CD4-positive, alpha-beta T cell (primary cell): ENCODE results near the gene NOTO. TPM values are rescaled to one million over a fixed set of nuclear protein-coding genes. Genes with fewer than 3 reads are reported as not detected.

Experiments used
- ATAC-seq: fragments of 200-7000 bp; cut with Tn5 transposase; one replicate; pipeline ENCODE4 v1.10.0; 2022; ENCODE audit warnings: mild to moderate bottlenecking; ENCODE audit not compliant: poor library complexity
- CTCF ChIA-PET: fragments of 350-600 bp; sonication (Branson Sonifier 250); formaldehyde crosslinking; loops from one replicate; lab custom pipeline; 2021; ENCODE audit warnings: antibody characterized with exemption, inconsistent platforms; lab: Charles Lee
- POLR2A ChIA-PET: fragments of 350-600 bp; sonication (Branson Sonifier 250); formaldehyde crosslinking; loops from one replicate; lab custom pipeline; 2021; ENCODE audit warnings: antibody characterized with exemption, inconsistent platforms; lab: Charles Lee
- DNase-seq, 14 experiments: peaks; one replicate each; pipeline ENCODE4 v3.0.0-alpha.2; 2013 to 2020; ENCODE audit warnings: mixed read lengths in 2 of 14
- H3K27ac ChIP-seq, 2 donors: one replicate each; pipeline versions ENCODE4 v1.5.1 to v1.7.0; 2013; ENCODE audit warnings: low read length in 2 of 2, low read depth in 1 of 2, mild to moderate bottlenecking in 1 of 2
- H3K27me3 ChIP-seq, 2 experiments: 1 replicate in 1 of 2; 2 replicates in 1 of 2; pipeline versions ENCODE4 v1.6.1 to v1.7.0; 2013; ENCODE audit warnings: low read length in 2 of 2, control low read depth in 1 of 2, mild to moderate bottlenecking in 1 of 2, moderate library complexity in 1 of 2; ENCODE audit not compliant: insufficient read depth in 2 of 2, control insufficient read depth in 1 of 2
- H3K36me3 ChIP-seq: one replicate; pipeline ENCODE4 v1.6.1; 2013; ENCODE audit warnings: low read length, control low read depth; ENCODE audit not compliant: insufficient read depth
- H3K4me1 ChIP-seq: one replicate; pipeline ENCODE4 v1.6.1; 2013; ENCODE audit warnings: low read length, control low read depth; ENCODE audit not compliant: insufficient read depth
- H3K4me3 ChIP-seq: one replicate; pipeline ENCODE4 v1.5.1; 2013; ENCODE audit warnings: mild to moderate bottlenecking, low read length, moderate library complexity
- H3K9me3 ChIP-seq, 2 experiments: 1 replicate in 1 of 2; 2 replicates in 1 of 2; pipeline versions ENCODE4 v1.6.1 to v1.7.0; 2013; ENCODE audit warnings: low read length in 2 of 2, mild to moderate bottlenecking in 2 of 2, control low read depth in 1 of 2, moderate library complexity in 1 of 2; ENCODE audit not compliant: control insufficient read depth in 1 of 2, insufficient read depth in 1 of 2
- H3K27ac Mint-ChIP-seq: one replicate; pipeline ENCODE4 v1.8.0; 2020; ENCODE audit warnings: mixed read lengths
- H3K27me3 Mint-ChIP-seq: one replicate; pipeline ENCODE4 v1.8.0; 2021; ENCODE audit warnings: mixed read lengths
- H3K36me3 Mint-ChIP-seq: one replicate; pipeline ENCODE4 v1.8.0; 2021; ENCODE audit warnings: low read depth, mixed read lengths
- H3K4me1 Mint-ChIP-seq: one replicate; pipeline ENCODE4 v1.8.0; 2021; ENCODE audit warnings: low read depth, mixed read lengths
- H3K4me3 Mint-ChIP-seq: one replicate; pipeline ENCODE4 v1.8.0; 2020; ENCODE audit warnings: mild to moderate bottlenecking, mixed read lengths
- H3K9me3 Mint-ChIP-seq: one replicate; pipeline ENCODE4 v1.8.0; 2020; ENCODE audit warnings: mixed read lengths
- intact Hi-C, 2 experiments: fragments of 100-400 bp; cut with DNase I in 1 of 2; cut with micrococcal nuclease in 1 of 2; formaldehyde crosslinking; loops; one replicate each; pipeline versions ENCODE4 v1.15.1 to v1.9.0; 2023 to 2025; cut with DNase I, micrococcal nuclease
- total RNA-seq, 174 experiments: library from RNA in 2 of 174; stranded (reverse) in 2 of 174; gene quantifications; one replicate each; pipeline ENCODE4 v1.2.3 and lab custom pipeline; 2021 to 2026
- TF ChIP-seq, protein P1 (sequence below): fragments of 200-600 bp; IDR thresholded peaks from one replicate; pipeline ENCODE4 v1.8.0; 2022; ENCODE audit warnings: antibody characterized with exemption, mild to moderate bottlenecking

Gene NOTO
- total RNA-seq, 2 experiments from 2014 or later: not detected

DNA sequence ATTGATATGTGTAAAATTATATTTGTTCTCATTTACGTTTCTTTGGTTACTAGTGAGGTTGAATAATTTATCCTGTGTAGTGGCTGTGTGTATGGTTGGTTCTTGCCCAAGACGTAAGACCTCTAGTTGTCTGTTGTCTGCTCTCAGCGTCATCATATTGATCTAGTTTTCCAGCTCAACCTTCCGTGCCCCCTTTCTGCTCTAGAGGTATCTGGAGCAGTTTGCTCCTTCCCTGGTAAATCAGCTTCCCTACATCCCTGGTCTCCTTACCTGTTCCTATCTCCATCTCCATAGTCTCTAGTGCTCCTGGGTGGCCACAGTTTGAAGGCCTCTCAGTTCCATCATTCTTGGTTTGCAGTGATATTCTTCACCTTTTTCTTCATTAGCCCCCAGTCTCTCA is 12.9 kb downstream of the NOTO start:
- H3K27ac ChIP-seq: no peak overlapping the region
- ChIA-PET CTCF (interaction anchor here (0.6 to 4.3 kb wide), 3 partner anchors 19 to 197 kb away, joined by 3 to 52 read pairs (median 3); partner anchors contain the start of gene CCT7), POLR2A (interaction anchor here (1.1 to 2.2 kb wide), 2 partner anchors 18 to 171 kb away, joined by 4 to 18 read pairs; partner anchors contain the start of genes ALMS1, CCT7 and PRADC1)
- peaks cover under 1% of the 10 kb centered on the region for H3K27me3 Mint-ChIP-seq
- H3K4me3 Mint-ChIP-seq: peak overlapping the region; percentile 90
- DNase-seq (no peak), ATAC-seq (no peak)
- peaks cover 32% of the 10 kb centered on the region for H3K4me1 ChIP-seq
- H3K4me3 ChIP-seq: no peak overlapping the region
- no peaks in the 10 kb centered on the region for H3K9me3 ChIP-seq
- TF ChIP-seq, protein P1, sequence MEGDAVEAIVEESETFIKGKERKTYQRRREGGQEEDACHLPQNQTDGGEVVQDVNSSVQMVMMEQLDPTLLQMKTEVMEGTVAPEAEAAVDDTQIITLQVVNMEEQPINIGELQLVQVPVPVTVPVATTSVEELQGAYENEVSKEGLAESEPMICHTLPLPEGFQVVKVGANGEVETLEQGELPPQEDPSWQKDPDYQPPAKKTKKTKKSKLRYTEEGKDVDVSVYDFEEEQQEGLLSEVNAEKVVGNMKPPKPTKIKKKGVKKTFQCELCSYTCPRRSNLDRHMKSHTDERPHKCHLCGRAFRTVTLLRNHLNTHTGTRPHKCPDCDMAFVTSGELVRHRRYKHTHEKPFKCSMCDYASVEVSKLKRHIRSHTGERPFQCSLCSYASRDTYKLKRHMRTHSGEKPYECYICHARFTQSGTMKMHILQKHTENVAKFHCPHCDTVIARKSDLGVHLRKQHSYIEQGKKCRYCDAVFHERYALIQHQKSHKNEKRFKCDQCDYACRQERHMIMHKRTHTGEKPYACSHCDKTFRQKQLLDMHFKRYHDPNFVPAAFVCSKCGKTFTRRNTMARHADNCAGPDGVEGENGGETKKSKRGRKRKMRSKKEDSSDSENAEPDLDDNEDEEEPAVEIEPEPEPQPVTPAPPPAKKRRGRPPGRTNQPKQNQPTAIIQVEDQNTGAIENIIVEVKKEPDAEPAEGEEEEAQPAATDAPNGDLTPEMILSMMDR: no peak
- H3K36me3 Mint-ChIP-seq: peaks cover 23% of the 10 kb centered on the region
- H3K27me3 ChIP-seq: no peaks in the 10 kb centered on the region
- peaks cover 37% of the 10 kb centered on the region for H3K4me1 Mint-ChIP-seq
- intact Hi-C loops: loop anchor here in 1 of 2 experiments (2.0 to 10.0 kb wide), 2 partner anchors 144 to 1440 kb away; partner anchors contain the start of genes SEMA4F and SFXN5
- peaks cover 16% of the 10 kb centered on the region for H3K36me3 ChIP-seq
- no peaks in the 10 kb centered on the region for H3K9me3 Mint-ChIP-seq
- peak overlapping the region; percentile 81 for H3K27ac Mint-ChIP-seq

DNA sequence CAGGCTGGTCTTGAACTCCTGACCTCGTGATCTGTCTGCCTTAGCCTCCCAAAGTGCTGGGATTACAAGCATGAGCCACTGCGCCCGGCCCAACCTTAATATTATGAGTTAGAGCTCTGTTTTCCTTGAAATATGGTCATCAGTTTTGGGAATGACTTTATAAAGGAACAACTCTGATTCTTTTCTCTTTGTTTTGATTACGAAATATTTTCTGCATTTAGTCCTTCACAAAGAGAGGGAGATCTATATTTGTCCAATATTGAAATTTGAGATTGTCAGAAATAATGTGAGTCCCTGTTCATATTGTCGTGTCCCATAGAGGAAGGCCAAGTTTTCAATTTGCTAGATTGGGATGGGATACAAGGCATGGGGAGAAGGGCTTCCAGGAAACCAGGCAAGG is 14.8 kb downstream of the NOTO start:
- H3K36me3 ChIP-seq: peaks cover 35% of the 10 kb centered on the region
- ATAC-seq: no peak
- Mint-ChIP-seq H3K27me3 (no peaks in the 10 kb centered on the region), H3K4me3 (no peak overlapping the region), H3K27ac (no peak overlapping the region), H3K9me3 (no peaks in the 10 kb centered on the region), H3K4me1 (peaks cover 37% of the 10 kb centered on the region), H3K36me3 (peaks cover 42% of the 10 kb centered on the region)
- intact Hi-C loops: loop anchor here in 1 of 2 experiments (1.0 to 10.0 kb wide), 2 partner anchors 13 to 1438 kb away; partner anchors contain the start of gene SEMA4F
- H3K27ac ChIP-seq: no peak overlapping the region
- CTCF ChIA-PET: interaction anchor here (1.8 kb wide), 1 partner anchor 40 kb away, joined by 6 read pairs; no protein-coding TSS in a partner anchor
- peaks cover 30% of the 10 kb centered on the region for H3K4me1 ChIP-seq
- POLR2A ChIA-PET: no interaction called here
- TF ChIP-seq, protein P1: no peak
- no peaks in the 10 kb centered on the region for H3K9me3 ChIP-seq
- no peak for DNase-seq
- no peak overlapping the region for H3K4me3 ChIP-seq
- H3K27me3 ChIP-seq: no peaks in the 10 kb centered on the region

DNA sequence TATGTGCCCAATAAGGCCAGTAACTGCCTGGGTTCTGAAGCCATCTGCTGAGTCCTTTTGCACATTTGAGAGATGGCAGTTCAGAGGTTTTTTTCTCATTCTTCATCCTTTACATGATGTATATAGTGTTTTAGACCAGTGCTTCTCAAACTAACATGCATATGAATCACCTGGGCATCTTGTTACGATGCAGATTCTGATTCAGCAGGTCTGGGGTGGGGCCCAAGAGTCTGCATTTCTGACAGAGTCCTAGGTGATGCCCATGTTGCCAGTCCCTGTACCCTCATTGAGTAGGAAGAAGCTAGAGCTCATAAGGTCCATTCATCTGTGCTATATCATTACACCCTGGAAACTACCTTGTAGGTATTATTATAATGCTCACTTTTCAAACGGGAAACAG is 15.5 kb downstream of the NOTO start:
- peaks cover 49% of the 10 kb centered on the region for H3K36me3 Mint-ChIP-seq
- Histone ChIP-seq H3K27me3 (no peaks in the 10 kb centered on the region), H3K4me1 (peaks cover 24% of the 10 kb centered on the region), H3K4me3 (no peak overlapping the region), H3K9me3 (no peaks in the 10 kb centered on the region), H3K36me3 (peaks cover 42% of the 10 kb centered on the region), H3K27ac (no peak overlapping the region)
- POLR2A ChIA-PET: interaction anchor here (1.1 kb wide), 1 partner anchor 16 kb away, joined by 6 read pairs; the partner anchor contains the start of genes CCT7 and PRADC1
- ATAC-seq: no peak
- H3K9me3 Mint-ChIP-seq: no peaks in the 10 kb centered on the region
- intact Hi-C loops: loop anchor here in 1 of 2 experiments (1.0 to 10.0 kb wide), 2 partner anchors 12 to 1437 kb away; partner anchors contain the start of gene SEMA4F
- peaks cover 30% of the 10 kb centered on the region for H3K4me1 Mint-ChIP-seq
- no peak overlapping the region for H3K27ac Mint-ChIP-seq
- DNase-seq: no peak
- TF ChIP-seq, protein P1: no peak
- H3K4me3 Mint-ChIP-seq: peak overlapping the region; percentile 27
- H3K27me3 Mint-ChIP-seq: no peaks in the 10 kb centered on the region
- CTCF ChIA-PET: interaction anchor here (1.8 kb wide), 1 partner anchor 41 kb away, joined by 6 read pairs; no protein-coding TSS in a partner anchor
